ENCODE data around the gene ZBTB20. TPM values are rescaled to one million over a fixed set of nuclear protein-coding genes. Genes with fewer than 3 reads are reported as not detected.

The ZBTB20 gene
- total and polyA plus RNA-seq, 2 donors (not counting 1 experiment from before 2014, with no cell fraction given): 4.0 to 22.5 TPM

- no peaks in the 10 kb centered on the region for H3K9me3 ChIP-seq (ENCODE audit: control insufficient read depth, insufficient read depth, low read depth, low read length)
- no peak overlapping the region for H3K9ac ChIP-seq (ENCODE audit: insufficient read depth, low read length)
These were observed 538.8 kb downstream of the ZBTB20 start for GRCh38 chr3:114608293-114608692.

GRCh38 chr3:114606336-114606735 lies 540.8 kb downstream of the ZBTB20 start:
- Histone ChIP-seq H3K79me2 (ENCODE audit: control insufficient read depth, insufficient read depth, low read length) (peaks cover 14% of the 10 kb centered on the region), H3K36me3 (ENCODE audit: control insufficient read depth, insufficient read depth, low read length) (no peaks in the 10 kb centered on the region), H3K27me3 (ENCODE audit: control insufficient read depth, insufficient read depth, low read length) (no peaks in the 10 kb centered on the region), H2AFZ (ENCODE audit: low read length) (no peak overlapping the region), H3K27ac (ENCODE audit: insufficient read depth, low read length) (no peak overlapping the region), H3K4me3 (replicated peaks in 1 of 4; ENCODE audit: control extremely low read depth in 1 of 4, insufficient read depth in 1 of 4, low read depth in 3 of 4, low read length in 4 of 4) (no peak overlapping the region), H3K4me1 (ENCODE audit: control insufficient read depth, extremely low read depth, insufficient read depth, low read length) (peaks cover 16% of the 10 kb centered on the region), H4K20me1 (ENCODE audit: control insufficient read depth, extremely low read depth, insufficient read depth, low read length) (no peaks in the 10 kb centered on the region), H3K9me3 (ENCODE audit: control insufficient read depth, insufficient read depth, low read depth, low read length) (no peaks in the 10 kb centered on the region), H3K4me2 (ENCODE audit: extremely low read depth, insufficient read depth, low read length) (no peak overlapping the region), H3K9ac (ENCODE audit: insufficient read depth, low read length) (no peak overlapping the region)
- TF ChIP-seq CTCF (conservative IDR thresholded peaks at IDR 0.05 in 1 of 2, IDR thresholded peaks at IDR 0.05 in 1 of 2; ENCODE audit: low read depth in 1 of 2, low read length in 2 of 2) (no peak), EZH2 (IDR thresholded peaks at IDR 0.05; ENCODE audit: low read length, missing control alignments) (no peak)
- DNase-seq (ENCODE audit: low read depth in 2 of 2): no peak

More at GRCh38 chr3:114608293-114608692, 538.8 kb downstream of the ZBTB20 start:
- DNase-seq (ENCODE audit: low read depth in 2 of 2): peak; percentile 80 to 95
- Histone ChIP-seq H3K4me1 (ENCODE audit: control insufficient read depth, extremely low read depth, insufficient read depth, low read length) (peaks cover 16% of the 10 kb centered on the region), H3K4me2 (ENCODE audit: extremely low read depth, insufficient read depth, low read length) (peak overlapping the region; percentile 69), H3K36me3 (ENCODE audit: control insufficient read depth, insufficient read depth, low read length) (no peaks in the 10 kb centered on the region), H4K20me1 (ENCODE audit: control insufficient read depth, extremely low read depth, insufficient read depth, low read length) (no peaks in the 10 kb centered on the region), H3K79me2 (ENCODE audit: control insufficient read depth, insufficient read depth, low read length) (peaks cover 17% of the 10 kb centered on the region), H2AFZ (ENCODE audit: low read length) (no peak overlapping the region), H3K4me3 (replicated peaks in 1 of 4; ENCODE audit: control extremely low read depth in 1 of 4, insufficient read depth in 1 of 4, low read depth in 3 of 4, low read length in 4 of 4) (no peak overlapping the region), H3K27ac (ENCODE audit: insufficient read depth, low read length) (peak overlapping the region; percentile 72), H3K27me3 (ENCODE audit: control insufficient read depth, insufficient read depth, low read length) (no peaks in the 10 kb centered on the region)
- TF ChIP-seq CTCF (conservative IDR thresholded peaks at IDR 0.05 in 1 of 2, IDR thresholded peaks at IDR 0.05 in 1 of 2; ENCODE audit: low read depth in 1 of 2, low read length in 2 of 2) (no peak), EZH2 (IDR thresholded peaks at IDR 0.05; ENCODE audit: low read length, missing control alignments) (no peak)

GRCh38 chr3:114600571-114600970 lies 546.5 kb downstream of the ZBTB20 start:
- no peak for TF ChIP-seq CTCF (conservative IDR thresholded peaks at IDR 0.05 in 1 of 2, IDR thresholded peaks at IDR 0.05 in 1 of 2; ENCODE audit: low read depth in 1 of 2, low read length in 2 of 2)
- TF ChIP-seq EZH2 (IDR thresholded peaks at IDR 0.05; ENCODE audit: low read length, missing control alignments): no peak
- Histone ChIP-seq H3K4me1 (ENCODE audit: control insufficient read depth, extremely low read depth, insufficient read depth, low read length) (no peaks in the 10 kb centered on the region), H3K4me2 (ENCODE audit: extremely low read depth, insufficient read depth, low read length) (no peak overlapping the region), H3K4me3 (replicated peaks in 1 of 4; ENCODE audit: control extremely low read depth in 1 of 4, insufficient read depth in 1 of 4, low read depth in 3 of 4, low read length in 4 of 4) (no peak overlapping the region), H3K79me2 (ENCODE audit: control insufficient read depth, insufficient read depth, low read length) (no peaks in the 10 kb centered on the region), H3K27me3 (ENCODE audit: control insufficient read depth, insufficient read depth, low read length) (no peaks in the 10 kb centered on the region), H3K27ac (ENCODE audit: insufficient read depth, low read length) (no peak overlapping the region), H3K9me3 (ENCODE audit: control insufficient read depth, insufficient read depth, low read depth, low read length) (no peaks in the 10 kb centered on the region), H3K9ac (ENCODE audit: insufficient read depth, low read length) (no peak overlapping the region), H2AFZ (ENCODE audit: low read length) (no peak overlapping the region), H4K20me1 (ENCODE audit: control insufficient read depth, extremely low read depth, insufficient read depth, low read length) (no peaks in the 10 kb centered on the region), H3K36me3 (ENCODE audit: control insufficient read depth, insufficient read depth, low read length) (no peaks in the 10 kb centered on the region)
- no peak for DNase-seq (ENCODE audit: low read depth in 2 of 2)
